GM18499 (cell line): Measurements from ENCODE around the gene CDAN1.
"Not testable (repeated sequence)": the region's sequence is repeated elsewhere in the genome, so short reads cannot be mapped to it uniquely, and the experiment has no call there.

Source experiments
- ATAC-seq: cut with Tn5 transposase; IDR thresholded peaks from one replicate; pipeline ENCODE4 v1.9.1; 2021; ENCODE audit warnings: moderate number of reproducible peaks; ENCODE audit not compliant: insufficient read depth, unreplicated experiment

Gene CDAN1

GRCh38 chr15:42736793-42737528, at the start of gene CDAN1:
TSS of gene CDAN1 (minus strand) at chr15:42737128. CDS start at chr15:42737102, 26 bp downstream.
- no peak for ATAC-seq

GRCh38 chr15:42785569-42785968, 48.6 kb upstream of the CDAN1 start:
- no peak for ATAC-seq

GRCh38 chr15:42784705-42785104, 47.8 kb upstream of the CDAN1 start:
- ATAC-seq = no peak

- no peak for ATAC-seq
Measured at GRCh38 chr15:42782716-42783115, 45.8 kb upstream of the CDAN1 start.

- no peak for ATAC-seq
Measured at GRCh38 chr15:42775416-42775815, 38.5 kb upstream of the CDAN1 start.

- no peak for ATAC-seq
Measured at GRCh38 chr15:42772901-42773300, 36.0 kb upstream of the CDAN1 start.

- no peak for ATAC-seq
Measured at GRCh38 chr15:42772144-42772543, 35.2 kb upstream of the CDAN1 start.

GRCh38 chr15:42766109-42766508, 29.2 kb upstream of the CDAN1 start:
- not testable (repeated sequence) for ATAC-seq

GRCh38 chr15:42764154-42764731, 27.3 kb upstream of the CDAN1 start:
- ATAC-seq = not testable (repeated sequence)

GRCh38 chr15:42761813-42762212, 24.9 kb upstream of the CDAN1 start:
- not testable (repeated sequence) for ATAC-seq

- ATAC-seq = no peak
Measured at GRCh38 chr15:42760759-42761158, 23.8 kb upstream of the CDAN1 start.

GRCh38 chr15:42759093-42759492, 22.2 kb upstream of the CDAN1 start:
- ATAC-seq = no peak

- no peak for ATAC-seq
Measured at GRCh38 chr15:42750306-42750705, 13.4 kb upstream of the CDAN1 start.

GRCh38 chr15:42749266-42749665, 12.3 kb upstream of the CDAN1 start:
- no peak for ATAC-seq

- ATAC-seq = no peak
Measured at GRCh38 chr15:42744195-42744594, 7.3 kb upstream of the CDAN1 start.

GRCh38 chr15:42742149-42742548, 5.2 kb upstream of the CDAN1 start:
- ATAC-seq = no peak

- no peak for ATAC-seq
Measured at GRCh38 chr15:42741710-42742109, 4.8 kb upstream of the CDAN1 start.

GRCh38 chr15:42737529-42738328, 801 bp upstream of the CDAN1 start:
- no peak for ATAC-seq

- no peak for ATAC-seq
Measured at GRCh38 chr15:42736178-42736792, 643 bp downstream of the CDAN1 start.

- no peak for ATAC-seq
Measured at GRCh38 chr15:42735382-42736165, 1.4 kb downstream of the CDAN1 start.
